Esophagus muscularis mucosa (tissue), 4 donors: ENCODE data around the gene C1GALT1. TPM values are rescaled to one million over a fixed set of nuclear protein-coding genes. Genes with fewer than 3 reads are reported as not detected.
"Not testable (repeated sequence)": the region's sequence is repeated elsewhere in the genome, so short reads cannot be mapped to it uniquely, and the experiment has no call there.

Experiments
- DNase-seq: peaks from one replicate; pipeline ENCODE4 v3.0.0-alpha.2; 2017; ENCODE audit errors: extremely low spot score
- H3K27ac ChIP-seq, 4 donors: fragments of 200-600 bp; sonication (generic); replicated peaks in 1 of 4; 1 replicate in 3 of 4; 2 replicates in 1 of 4; pipeline ENCODE4 v1.5.1; 2016 to 2019; ENCODE audit warnings: mild to moderate bottlenecking in 1 of 4
- H3K27me3 ChIP-seq, 4 donors: fragments of 200-600 bp; sonication (generic); one replicate each; pipeline versions ENCODE4 v1.5.1 to v1.6.0; 2016 to 2019
- H3K36me3 ChIP-seq, 4 donors: fragments of 200-600 bp; sonication (generic); one replicate each; pipeline ENCODE4 v1.5.1; 2016 to 2019
- H3K4me1 ChIP-seq, 4 donors: fragments of 200-600 bp; sonication (generic); one replicate each; pipeline ENCODE4 v1.5.1; 2016 to 2019
- H3K4me3 ChIP-seq, 4 donors: fragments of 200-600 bp; sonication (generic); 1 replicate in 2 of 4; 2 replicates in 2 of 4; pipeline ENCODE4 v1.5.1; 2016 to 2019; ENCODE audit warnings: mild to moderate bottlenecking in 4 of 4, moderate library complexity in 1 of 4
- H3K9me3 ChIP-seq, 4 donors: fragments of 200-600 bp; sonication (generic); 1 replicate in 3 of 4; 2 replicates in 1 of 4; pipeline ENCODE4 v1.5.1; 2016 to 2019
- EP300 ChIP-seq: sonication (generic); formaldehyde crosslinking; IDR thresholded peaks from one replicate; pipeline ENCODE4 v1.6.1; 2017; ENCODE audit warnings: antibody characterized with exemption
- POLR2A ChIP-seq: fragments of 450-650 bp; IDR thresholded peaks from one replicate; pipeline ENCODE4 v1.6.1; 2017; ENCODE audit warnings: antibody characterized with exemption, moderate library complexity, mild to moderate bottlenecking, low read depth
- POLR2AphosphoS5 ChIP-seq, 2 donors: sonication (generic); formaldehyde crosslinking; IDR thresholded peaks; one replicate each; pipeline ENCODE4 v1.6.1; 2017; ENCODE audit warnings: antibody characterized with exemption in 2 of 2
- WGBS: methylation state at CpG from one replicate; pipeline ENCODE4 v1.1.5; 2018; 5-methylcytosine and 5-hydroxymethylcytosine counted together
- intact Hi-C: fragments of 100-400 bp; cut with DNase I; formaldehyde crosslinking; loops from one replicate; pipeline ENCODE4 v1.15.1; 2023
- total RNA-seq, 4 donors: library from RNA; depleted of rRNA; stranded (reverse); fragments of >200 nt; gene quantifications; one replicate each; pipeline versions ENCODE4 v1.1.0 to v1.2.1, GENCODE V29; 2016
- TF ChIP-seq, protein P1 (sequence below), 3 experiments: fragments of 200-600 bp in 2 of 3; fragments of 450-650 bp in 1 of 3; sonication (generic) in 2 of 3; IDR thresholded peaks; one replicate each; pipeline ENCODE4 v1.5.1; 2017 to 2019; ENCODE audit warnings: antibody characterized with exemption in 3 of 3, mild to moderate bottlenecking in 2 of 3, moderate library complexity in 1 of 3

The C1GALT1 gene
- total RNA-seq = 10 to 100 TPM in 2 of 4 donors, 1 to 10 TPM in 2; 6.7 to 13.8 (median 11.4) TPM

DNA sequence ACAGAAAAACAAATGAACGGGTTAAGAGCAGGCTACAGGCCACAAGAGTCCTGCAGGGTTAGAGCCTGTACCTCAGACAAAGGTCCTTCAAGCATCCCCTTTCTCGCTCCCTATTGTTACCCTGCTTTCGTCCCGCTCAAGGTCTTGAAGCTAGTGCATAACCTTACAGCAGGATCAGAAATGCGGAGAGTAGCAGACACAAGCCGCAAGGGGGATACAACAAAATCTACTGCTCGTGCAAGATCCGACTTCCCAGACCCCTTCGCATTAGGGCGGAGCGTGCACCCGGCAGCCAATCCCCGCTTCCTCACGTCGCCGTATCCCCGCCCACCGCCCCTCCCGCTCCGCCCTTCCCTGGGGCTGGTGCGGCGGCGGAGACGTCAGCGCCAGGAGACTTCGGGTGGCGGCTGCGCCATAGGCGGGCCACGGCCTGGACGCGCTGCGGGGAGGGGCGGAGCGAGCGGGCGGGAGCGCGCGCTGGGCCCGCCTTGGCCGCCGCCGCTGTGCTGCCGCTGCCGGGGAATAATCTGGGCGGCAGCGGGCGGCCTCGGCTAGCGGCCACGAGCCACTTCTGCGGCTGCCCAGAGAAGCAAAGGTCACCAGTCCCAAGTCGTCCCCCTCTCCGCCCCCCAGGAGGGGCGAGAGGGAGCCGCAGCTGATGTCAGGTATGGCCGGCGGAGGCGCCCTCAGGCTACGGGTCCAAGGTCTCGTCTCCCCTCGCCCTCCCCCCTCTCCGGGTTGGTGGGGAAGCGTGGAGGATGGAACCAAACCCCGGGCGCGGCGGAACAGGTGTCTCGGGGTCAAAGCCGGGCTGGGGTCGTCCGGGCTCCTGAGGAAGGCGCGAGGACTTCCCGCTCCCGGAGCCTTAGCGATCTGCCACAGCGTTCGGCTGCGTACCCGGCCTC, at the start of gene C1GALT1:
Gene C1GALT1 (plus strand): TSS at position 389 of the 905 bp plus-strand sequence. CDS start 51,776 bp downstream, outside the sequence.
- H3K36me3 ChIP-seq = no peaks in the 10 kb centered on the region
- TF ChIP-seq, protein P1, sequence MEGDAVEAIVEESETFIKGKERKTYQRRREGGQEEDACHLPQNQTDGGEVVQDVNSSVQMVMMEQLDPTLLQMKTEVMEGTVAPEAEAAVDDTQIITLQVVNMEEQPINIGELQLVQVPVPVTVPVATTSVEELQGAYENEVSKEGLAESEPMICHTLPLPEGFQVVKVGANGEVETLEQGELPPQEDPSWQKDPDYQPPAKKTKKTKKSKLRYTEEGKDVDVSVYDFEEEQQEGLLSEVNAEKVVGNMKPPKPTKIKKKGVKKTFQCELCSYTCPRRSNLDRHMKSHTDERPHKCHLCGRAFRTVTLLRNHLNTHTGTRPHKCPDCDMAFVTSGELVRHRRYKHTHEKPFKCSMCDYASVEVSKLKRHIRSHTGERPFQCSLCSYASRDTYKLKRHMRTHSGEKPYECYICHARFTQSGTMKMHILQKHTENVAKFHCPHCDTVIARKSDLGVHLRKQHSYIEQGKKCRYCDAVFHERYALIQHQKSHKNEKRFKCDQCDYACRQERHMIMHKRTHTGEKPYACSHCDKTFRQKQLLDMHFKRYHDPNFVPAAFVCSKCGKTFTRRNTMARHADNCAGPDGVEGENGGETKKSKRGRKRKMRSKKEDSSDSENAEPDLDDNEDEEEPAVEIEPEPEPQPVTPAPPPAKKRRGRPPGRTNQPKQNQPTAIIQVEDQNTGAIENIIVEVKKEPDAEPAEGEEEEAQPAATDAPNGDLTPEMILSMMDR (IDR thresholded peaks at IDR 0.05) = peak in 1 of 3 experiments; percentile 53
- TF ChIP-seq POLR2A = no peak
- no peak for TF ChIP-seq EP300
- TF ChIP-seq POLR2AphosphoS5 (IDR thresholded peaks at IDR 0.05) = peak; percentile 93 to 97
- peak; percentile 99 for DNase-seq
- intact Hi-C loops = loop anchor here (5.0 to 10.0 kb wide), 3 partner anchors 80 to 460 kb away; partner anchors contain the start of genes MIOS and UMAD1
- peaks cover 5 to 29% (median 20%) of the 10 kb centered on the region in 4 donors for H3K4me1 ChIP-seq
- H3K27ac ChIP-seq = peak within 1 kb of the TSS; percentile 92 to 98 (median 96)
- no peaks in the 10 kb centered on the region for H3K27me3 ChIP-seq
- 0% methylated on average over 37 of the region's 82 CpGs for WGBS
- H3K9me3 ChIP-seq = no peaks in the 10 kb centered on the region
- peak within 1 kb of the TSS; percentile 70 to 98 (median 91) for H3K4me3 ChIP-seq

DNA sequence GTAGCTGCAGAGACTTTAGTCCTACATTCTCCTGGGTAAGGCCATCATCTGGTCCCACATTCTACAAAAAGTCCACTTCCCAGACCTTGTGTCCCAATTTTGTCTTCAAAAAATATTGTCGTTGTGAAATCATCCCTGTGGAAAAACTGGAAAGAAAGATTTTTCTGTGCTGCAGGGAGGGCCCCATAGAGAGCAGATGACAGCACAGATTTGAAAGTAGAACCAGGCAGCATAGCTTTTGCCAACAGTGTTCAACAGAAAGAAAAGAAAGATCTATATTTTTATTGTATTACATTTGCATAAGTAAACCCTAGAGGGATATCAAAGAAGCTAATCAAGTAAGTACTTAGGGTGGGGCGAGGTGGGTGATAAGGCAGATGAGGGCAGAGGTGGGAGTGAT, 48.3 kb upstream of the C1GALT1 start:
- no peak for DNase-seq
- WGBS = 80% methylated on average over 2 of the region's 2 CpGs
- no peak for TF ChIP-seq POLR2A
- no peaks in the 10 kb centered on the region for H3K27me3 ChIP-seq
- no peak overlapping the region for H3K27ac ChIP-seq
- H3K9me3 ChIP-seq = no peaks in the 10 kb centered on the region
- intact Hi-C loops = no loop called here
- no peaks in the 10 kb centered on the region for H3K36me3 ChIP-seq
- no peak overlapping the region for H3K4me3 ChIP-seq
- no peaks in the 10 kb centered on the region for H3K4me1 ChIP-seq

DNA sequence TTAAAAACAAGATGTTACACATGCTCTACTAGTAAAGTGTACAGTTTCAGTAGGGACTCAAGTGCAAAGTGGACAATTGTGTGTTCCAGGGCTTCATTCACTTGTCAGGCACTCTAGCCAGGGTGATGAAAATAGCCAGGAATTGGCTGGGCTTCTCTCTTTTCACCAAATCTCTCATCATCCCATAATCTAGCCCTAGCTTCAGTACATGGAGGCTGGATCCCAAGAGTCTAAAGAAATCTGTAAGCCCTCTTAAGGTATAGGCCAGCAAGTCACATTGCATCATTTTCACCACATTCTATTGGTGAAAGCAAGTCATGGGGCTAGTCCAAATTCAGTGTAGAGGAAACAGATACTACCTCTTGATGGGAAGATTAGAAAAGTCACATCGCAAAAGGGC, 47.3 kb upstream of the C1GALT1 start:
- DNase-seq = no peak
- WGBS = 100% methylated on average over 1 of the region's 1 CpG
- intact Hi-C loops = no loop called here
- H3K4me3 ChIP-seq = no peak overlapping the region
- no peak overlapping the region for H3K27ac ChIP-seq
- H3K27me3 ChIP-seq = no peaks in the 10 kb centered on the region
- H3K9me3 ChIP-seq = no peaks in the 10 kb centered on the region
- TF ChIP-seq EP300 (no peak), POLR2AphosphoS5 (IDR thresholded peaks at IDR 0.05) (no peak), POLR2A (no peak)
- TF ChIP-seq, protein P1 (IDR thresholded peaks at IDR 0.05) = no peak
- H3K36me3 ChIP-seq = no peaks in the 10 kb centered on the region
- H3K4me1 ChIP-seq = no peaks in the 10 kb centered on the region

DNA sequence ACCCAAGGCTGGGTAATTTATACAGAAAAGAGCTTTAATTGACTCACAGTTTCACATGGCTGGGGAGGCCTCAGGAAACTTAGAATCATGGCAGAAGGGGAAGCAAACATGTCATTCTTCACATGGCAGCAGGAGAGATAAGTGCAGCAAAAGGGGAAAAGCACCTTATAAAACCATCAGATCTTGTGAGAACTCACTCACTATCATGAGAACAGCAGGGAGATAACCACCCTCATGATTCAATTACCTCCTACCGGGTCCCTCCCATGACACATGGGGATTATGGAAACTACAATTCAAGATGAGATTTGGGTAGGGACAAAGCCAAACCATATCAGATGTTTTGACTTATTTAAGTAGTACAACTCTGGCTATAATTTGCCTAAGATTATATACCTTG, 46.4 kb upstream of the C1GALT1 start:
- intact Hi-C loops, H3K36me3 ChIP-seq, H3K4me3 ChIP-seq, H3K27me3 ChIP-seq, H3K4me1 ChIP-seq, DNase-seq, H3K9me3 ChIP-seq: not testable (repeated sequence)
- WGBS = 88% methylated on average over 1 of the region's 1 CpG
- peak overlapping the region in 1 of 4 donors; percentile 25 for H3K27ac ChIP-seq

DNA sequence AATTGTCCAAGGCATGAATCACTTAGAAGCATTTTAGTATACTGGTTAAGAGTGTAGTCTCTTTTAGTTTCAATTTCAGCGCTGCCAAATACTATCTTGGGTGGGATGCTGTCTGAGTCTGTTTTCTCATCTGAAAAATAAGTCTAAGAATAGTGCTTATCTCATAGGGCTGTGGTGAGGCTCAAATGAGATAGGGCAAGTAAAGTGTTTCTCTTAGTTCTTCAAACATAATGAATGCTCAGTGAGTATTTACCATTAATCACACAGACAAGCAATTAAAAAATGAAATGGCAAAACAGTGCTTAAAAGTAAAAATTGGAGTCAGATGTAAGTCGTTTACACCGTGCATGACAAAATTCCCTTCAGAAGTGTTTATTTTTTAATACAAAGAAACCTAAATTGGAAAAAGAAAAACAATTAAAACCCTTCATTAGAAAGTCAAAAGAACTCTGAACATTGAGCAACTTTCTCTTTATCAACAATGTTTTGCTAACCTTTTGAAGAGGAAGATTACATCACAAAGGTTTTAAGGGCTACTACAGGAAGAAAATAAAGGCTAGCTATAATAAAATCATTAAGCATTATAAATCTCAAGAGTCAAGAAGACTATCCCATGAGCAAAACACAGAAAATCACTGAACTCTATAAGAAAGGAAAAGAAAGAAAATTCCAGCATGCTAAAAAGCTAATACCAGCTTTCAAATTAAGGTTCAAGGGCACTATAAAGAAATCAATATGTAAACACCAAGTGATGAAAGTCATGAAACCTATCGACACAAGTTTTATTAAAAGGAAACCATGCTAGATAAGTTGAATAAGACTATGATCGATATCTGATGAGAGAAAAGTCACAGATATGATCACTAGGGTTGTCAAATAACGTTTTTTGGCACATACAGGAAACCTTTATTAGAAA, 45.6 kb upstream of the C1GALT1 start:
- H3K27me3 ChIP-seq = no peaks in the 10 kb centered on the region
- no peaks in the 10 kb centered on the region for H3K4me1 ChIP-seq
- intact Hi-C loops = no loop called here
- H3K4me3 ChIP-seq = peak overlapping the region in 1 of 4 donors; percentile 5
- H3K27ac ChIP-seq = peak overlapping the region in 1 of 4 donors; percentile 25
- TF ChIP-seq POLR2A (no peak), EP300 (no peak), POLR2AphosphoS5 (IDR thresholded peaks at IDR 0.05) (no peak)
- TF ChIP-seq, protein P1 (IDR thresholded peaks at IDR 0.05) = no peak
- 64% methylated on average over 6 of the region's 6 CpGs for WGBS
- H3K9me3 ChIP-seq = no peaks in the 10 kb centered on the region
- no peak for DNase-seq
- no peaks in the 10 kb centered on the region for H3K36me3 ChIP-seq
